SK-N-DZ (cell line): ENCODE data around the gene LCE7A.

Experiments used
- DNase-seq: peaks from one replicate; pipeline ENCODE4 v3.0.0-alpha.2; 2015; ENCODE audit warnings: low spot score

The LCE7A gene

GRCh38 chr1:152880316-152880715, 20.5 kb downstream of the LCE7A start:
- DNase-seq: no peak

GRCh38 chr1:152880907-152881306, 21.1 kb downstream of the LCE7A start:
- no peak for DNase-seq

- no peak for DNase-seq
Measured at GRCh38 chr1:152884085-152884484, 24.3 kb downstream of the LCE7A start.

GRCh38 chr1:152884506-152884905, 24.7 kb downstream of the LCE7A start:
- DNase-seq: no peak

GRCh38 chr1:152884966-152885624, 25.3 kb downstream of the LCE7A start:
- DNase-seq: no peak

- no peak for DNase-seq
Measured at GRCh38 chr1:152886085-152886484, 26.3 kb downstream of the LCE7A start.

- no peak for DNase-seq
Measured at GRCh38 chr1:152886758-152887409, 27.1 kb downstream of the LCE7A start.

- DNase-seq: no peak
Measured at GRCh38 chr1:152888126-152888525, 28.3 kb downstream of the LCE7A start.

- DNase-seq: no peak
Measured at GRCh38 chr1:152899027-152899426, 39.2 kb downstream of the LCE7A start.

GRCh38 chr1:152899883-152900282, 40.1 kb downstream of the LCE7A start:
- DNase-seq: no peak

GRCh38 chr1:152901631-152902030, 41.8 kb downstream of the LCE7A start:
- no peak for DNase-seq

- no peak for DNase-seq
Measured at GRCh38 chr1:152902636-152903035, 42.8 kb downstream of the LCE7A start.

GRCh38 chr1:152904688-152905440, 45.1 kb downstream of the LCE7A start:
- DNase-seq: no peak

- DNase-seq: no peak
Measured at GRCh38 chr1:152906023-152906565, 46.3 kb downstream of the LCE7A start.

GRCh38 chr1:152907686-152908601, 48.1 kb downstream of the LCE7A start, which contains the start of gene IVL:
TSS of gene IVL (plus strand) at chr1:152908546. CDS start at chr1:152909798, 1,252 bp downstream.
- DNase-seq: no peak

- DNase-seq: no peak
Measured at GRCh38 chr1:152909206-152909605, 49.4 kb downstream of the LCE7A start.
